SK-N-SH treated with all-trans-retinoic acid at 6 μM for 48 hours (cell line): ENCODE measurements around the gene HELZ2.

ENCODE experiments used
- ATAC-seq: fragments of 200-7000 bp; cut with Tn5 transposase; 3 replicates; pipeline ENCODE4 v1.9.1; 2020; ENCODE audit warnings: mild to moderate bottlenecking, moderate library complexity
- ARNTL ChIP-seq: fragments of 450-650 bp; formaldehyde crosslinking; IDR thresholded peaks from 2 replicates; pipeline ENCODE4 v1.5.0; 2020; ENCODE audit warnings: low read depth, mild to moderate bottlenecking, moderate library complexity, borderline replicate concordance
- BACH2 ChIP-seq: fragments of 250-450 bp; sonication (Bioruptor Pico); IDR thresholded peaks from 2 replicates; pipeline ENCODE4 v1.9.0; 2021; ENCODE audit warnings: mild to moderate bottlenecking, borderline replicate concordance
- CSDC2 ChIP-seq: fragments of 250-450 bp; sonication (Bioruptor Pico); IDR thresholded peaks from 2 replicates; pipeline ENCODE4 v1.5.0; 2020; ENCODE audit warnings: mild to moderate bottlenecking, moderate library complexity
- ESRRG ChIP-seq: fragments of 250-450 bp; sonication (Bioruptor Pico); IDR thresholded peaks from 2 replicates; pipeline ENCODE4 v1.6.1; 2021; ENCODE audit warnings: mild to moderate bottlenecking
- GLIS3 ChIP-seq: fragments of 250-450 bp; sonication (Bioruptor Pico); IDR thresholded peaks from 2 replicates; pipeline ENCODE4 v1.5.0; 2020; ENCODE audit warnings: mild to moderate bottlenecking, moderate library complexity
- OSR1 ChIP-seq: fragments of 250-450 bp; sonication (Bioruptor Pico); IDR thresholded peaks from 2 replicates; pipeline ENCODE4 v1.8.0; 2022; ENCODE audit warnings: moderate library complexity, mild to moderate bottlenecking, inconsistent platforms
- PPARA ChIP-seq: fragments of 250-450 bp; sonication (Bioruptor Pico); IDR thresholded peaks from 2 replicates; pipeline ENCODE4 v1.5.0; 2020; ENCODE audit warnings: mild to moderate bottlenecking, borderline replicate concordance
- RARB ChIP-seq: fragments of 250-450 bp; sonication (Bioruptor Pico); IDR thresholded peaks from 2 replicates; pipeline ENCODE4 v1.8.0; 2021; ENCODE audit warnings: mild to moderate bottlenecking, moderate library complexity
- SNAI2 ChIP-seq: fragments of 250-450 bp; sonication (Bioruptor Pico); IDR thresholded peaks from 2 replicates; pipeline ENCODE4 v1.5.0; 2020; ENCODE audit warnings: mild to moderate bottlenecking, moderate library complexity
- TCF4 ChIP-seq: fragments of 250-450 bp; sonication (Bioruptor Pico); IDR thresholded peaks from 2 replicates; pipeline ENCODE4 v1.8.0; 2021; ENCODE audit warnings: mild to moderate bottlenecking, moderate library complexity, borderline replicate concordance
- ZC3H10 ChIP-seq: fragments of 250-450 bp; sonication (Bioruptor Pico); IDR thresholded peaks from 2 replicates; pipeline ENCODE4 v1.5.1; 2021; ENCODE audit warnings: mild to moderate bottlenecking, moderate library complexity
- ZFP3 ChIP-seq: fragments of 250-450 bp; sonication (Bioruptor Pico); IDR thresholded peaks from 2 replicates; pipeline ENCODE4 v1.5.0; 2020; ENCODE audit warnings: mild to moderate bottlenecking, moderate library complexity
- ZNF565 ChIP-seq: fragments of 450-650 bp; formaldehyde crosslinking; conservative IDR thresholded peaks from 2 replicates; pipeline ENCODE4 v1.5.0; 2020; ENCODE audit warnings: low read depth, mild to moderate bottlenecking, moderate library complexity
- ZNF70 ChIP-seq: fragments of 450-650 bp; formaldehyde crosslinking; IDR thresholded peaks from 2 replicates; pipeline ENCODE4 v1.5.0; 2020; ENCODE audit warnings: mild to moderate bottlenecking, moderate library complexity
- ZNF8 ChIP-seq: fragments of 450-650 bp; formaldehyde crosslinking; IDR thresholded peaks from 2 replicates; pipeline ENCODE4 v1.5.0; 2020; ENCODE audit warnings: mild to moderate bottlenecking, moderate library complexity
- TF ChIP-seq, protein P1 (sequence below): fragments of 250-450 bp; sonication (Bioruptor Pico); IDR thresholded peaks from 2 replicates; pipeline ENCODE4 v1.5.1; 2021; ENCODE audit warnings: mild to moderate bottlenecking, moderate library complexity
- TF ChIP-seq, protein P2 (sequence below): fragments of 250-450 bp; sonication (Bioruptor Pico); IDR thresholded peaks from 2 replicates; pipeline ENCODE4 v1.5.1; 2020; ENCODE audit warnings: low read depth, mild to moderate bottlenecking, moderate library complexity
- TF ChIP-seq, protein P3 (sequence below): fragments of 250-450 bp; sonication (Bioruptor Pico); IDR thresholded peaks from 2 replicates; pipeline ENCODE4 v1.5.0; 2020; ENCODE audit warnings: mild to moderate bottlenecking, moderate library complexity
- TF ChIP-seq, protein P4 (sequence below): fragments of 250-450 bp; sonication (Bioruptor Pico); IDR thresholded peaks from 2 replicates; pipeline ENCODE4 v1.8.0; 2020; ENCODE audit warnings: mild to moderate bottlenecking, moderate library complexity, borderline replicate concordance

HELZ2 gene

DNA sequence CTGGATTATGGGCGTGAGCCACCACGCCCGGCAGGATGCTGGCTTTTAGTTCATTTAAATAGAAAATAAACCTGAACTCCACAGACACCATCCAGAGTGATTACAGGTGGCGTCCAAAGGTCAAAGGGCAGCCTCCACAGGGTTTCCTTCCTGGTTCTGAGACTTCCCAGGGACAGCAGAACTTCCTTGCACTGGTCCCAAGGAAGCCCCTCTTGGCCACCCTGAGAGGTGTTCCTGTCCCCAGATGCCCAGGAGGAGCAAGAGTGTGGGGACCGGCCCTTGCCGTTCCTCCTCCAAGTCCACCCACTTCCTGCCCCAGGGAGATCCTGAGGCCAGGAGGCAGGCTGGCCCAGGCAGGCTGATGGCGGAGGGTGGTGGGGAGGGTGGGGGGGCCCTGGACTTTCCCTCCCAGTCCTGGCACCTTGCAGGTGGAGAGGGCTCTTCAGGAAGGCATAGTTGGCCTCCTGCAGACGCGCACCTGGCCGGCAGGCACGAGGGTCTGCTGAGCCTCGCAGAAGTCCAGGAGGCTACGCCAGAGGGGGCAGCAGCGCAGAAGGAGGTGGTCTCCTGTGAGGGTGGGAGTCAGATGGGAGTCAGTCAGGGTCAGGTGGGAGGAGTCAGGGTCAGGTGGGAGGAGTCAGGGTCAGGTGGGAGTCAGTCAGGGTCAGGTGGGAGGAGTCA, 15.1 kb downstream of the HELZ2 start:
- ATAC-seq: no peak
- TF ChIP-seq SNAI2 (CRISPR knock-in tag) (no peak), ZFP3 (no peak), ESRRG (CRISPR knock-in tag) (no peak), ZNF70 (CRISPR knock-in tag) (no peak), BACH2 (CRISPR knock-in tag) (no peak)
- TF ChIP-seq, protein P1, sequence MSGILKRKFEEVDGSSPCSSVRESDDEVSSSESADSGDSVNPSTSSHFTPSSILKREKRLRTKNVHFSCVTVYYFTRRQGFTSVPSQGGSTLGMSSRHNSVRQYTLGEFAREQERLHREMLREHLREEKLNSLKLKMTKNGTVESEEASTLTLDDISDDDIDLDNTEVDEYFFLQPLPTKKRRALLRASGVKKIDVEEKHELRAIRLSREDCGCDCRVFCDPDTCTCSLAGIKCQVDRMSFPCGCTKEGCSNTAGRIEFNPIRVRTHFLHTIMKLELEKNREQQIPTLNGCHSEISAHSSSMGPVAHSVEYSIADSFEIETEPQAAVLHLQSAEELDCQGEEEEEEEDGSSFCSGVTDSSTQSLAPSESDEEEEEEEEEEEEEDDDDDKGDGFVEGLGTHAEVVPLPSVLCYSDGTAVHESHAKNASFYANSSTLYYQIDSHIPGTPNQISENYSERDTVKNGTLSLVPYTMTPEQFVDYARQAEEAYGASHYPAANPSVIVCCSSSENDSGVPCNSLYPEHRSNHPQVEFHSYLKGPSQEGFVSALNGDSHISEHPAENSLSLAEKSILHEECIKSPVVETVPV (CRISPR knock-in tag): no peak
- TF ChIP-seq, protein P2, sequence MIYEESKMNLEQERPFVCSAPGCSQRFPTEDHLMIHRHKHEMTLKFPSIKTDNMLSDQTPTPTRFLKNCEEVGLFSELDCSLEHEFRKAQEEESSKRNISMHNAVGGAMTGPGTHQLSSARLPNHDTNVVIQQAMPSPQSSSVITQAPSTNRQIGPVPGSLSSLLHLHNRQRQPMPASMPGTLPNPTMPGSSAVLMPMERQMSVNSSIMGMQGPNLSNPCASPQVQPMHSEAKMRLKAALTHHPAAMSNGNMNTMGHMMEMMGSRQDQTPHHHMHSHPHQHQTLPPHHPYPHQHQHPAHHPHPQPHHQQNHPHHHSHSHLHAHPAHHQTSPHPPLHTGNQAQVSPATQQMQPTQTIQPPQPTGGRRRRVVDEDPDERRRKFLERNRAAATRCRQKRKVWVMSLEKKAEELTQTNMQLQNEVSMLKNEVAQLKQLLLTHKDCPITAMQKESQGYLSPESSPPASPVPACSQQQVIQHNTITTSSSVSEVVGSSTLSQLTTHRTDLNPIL (CRISPR knock-in tag): no peak

DNA sequence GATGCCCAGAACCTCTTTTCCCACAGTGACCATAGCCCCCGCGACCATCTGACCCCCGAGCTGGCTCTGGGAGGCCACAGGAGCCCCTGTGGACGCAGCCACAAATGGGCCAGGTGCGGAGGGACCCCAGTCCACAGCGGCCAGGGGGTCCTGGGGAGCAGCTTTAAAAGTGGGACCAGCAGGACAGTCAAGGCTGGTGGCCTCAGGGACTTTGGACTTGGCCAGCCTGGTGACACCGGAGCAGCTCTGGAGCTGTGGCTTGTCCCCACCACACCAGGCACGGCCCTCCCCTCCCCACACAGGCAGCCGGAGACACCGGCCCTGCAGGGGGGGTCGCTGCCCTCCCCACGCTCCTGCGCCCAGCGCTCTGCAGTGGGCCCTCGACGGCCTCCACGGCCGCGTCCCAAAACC, 16.6 kb downstream of the HELZ2 start:
- ATAC-seq: no peak

DNA sequence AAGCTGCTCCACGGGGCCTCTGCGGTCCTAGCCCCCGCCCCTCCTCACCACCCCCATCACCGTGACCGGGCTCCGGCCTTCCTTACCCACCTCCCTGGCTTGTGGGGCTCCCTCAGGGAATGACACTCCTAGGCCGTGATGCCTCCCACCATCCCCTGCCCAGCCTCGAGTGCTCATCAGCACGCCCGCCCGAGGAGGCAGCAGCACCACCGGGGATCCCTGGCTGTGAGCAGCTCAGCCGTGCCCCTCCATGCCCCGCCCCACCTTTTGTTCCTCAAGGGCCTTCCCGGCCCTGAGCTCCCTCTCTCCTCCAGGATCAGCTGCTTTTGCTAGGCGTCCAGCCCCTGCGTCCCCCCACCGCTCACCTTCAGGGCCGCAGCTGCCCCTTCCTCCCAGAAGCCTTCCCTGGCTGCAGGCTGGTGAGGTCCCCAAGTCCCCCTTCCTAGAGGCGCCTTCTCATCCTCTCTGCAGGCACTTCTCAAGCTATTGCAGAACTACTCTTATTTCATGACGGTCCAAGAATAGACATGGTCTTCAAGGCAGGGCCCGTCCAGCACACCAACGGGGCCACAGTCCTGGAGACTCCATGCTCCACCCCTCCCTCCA, 17.1 kb downstream of the HELZ2 start:
- ATAC-seq: no peak
- TF ChIP-seq CSDC2 (CRISPR knock-in tag) (no peak), OSR1 (CRISPR knock-in tag) (no peak), ZNF8 (CRISPR knock-in tag) (no peak), PPARA (CRISPR knock-in tag) (no peak), ZC3H10 (CRISPR knock-in tag) (no peak), ZFP3 (no peak), RARB (CRISPR knock-in tag) (no peak), ZNF565 (CRISPR knock-in tag) (no peak)
- TF ChIP-seq, protein P3, sequence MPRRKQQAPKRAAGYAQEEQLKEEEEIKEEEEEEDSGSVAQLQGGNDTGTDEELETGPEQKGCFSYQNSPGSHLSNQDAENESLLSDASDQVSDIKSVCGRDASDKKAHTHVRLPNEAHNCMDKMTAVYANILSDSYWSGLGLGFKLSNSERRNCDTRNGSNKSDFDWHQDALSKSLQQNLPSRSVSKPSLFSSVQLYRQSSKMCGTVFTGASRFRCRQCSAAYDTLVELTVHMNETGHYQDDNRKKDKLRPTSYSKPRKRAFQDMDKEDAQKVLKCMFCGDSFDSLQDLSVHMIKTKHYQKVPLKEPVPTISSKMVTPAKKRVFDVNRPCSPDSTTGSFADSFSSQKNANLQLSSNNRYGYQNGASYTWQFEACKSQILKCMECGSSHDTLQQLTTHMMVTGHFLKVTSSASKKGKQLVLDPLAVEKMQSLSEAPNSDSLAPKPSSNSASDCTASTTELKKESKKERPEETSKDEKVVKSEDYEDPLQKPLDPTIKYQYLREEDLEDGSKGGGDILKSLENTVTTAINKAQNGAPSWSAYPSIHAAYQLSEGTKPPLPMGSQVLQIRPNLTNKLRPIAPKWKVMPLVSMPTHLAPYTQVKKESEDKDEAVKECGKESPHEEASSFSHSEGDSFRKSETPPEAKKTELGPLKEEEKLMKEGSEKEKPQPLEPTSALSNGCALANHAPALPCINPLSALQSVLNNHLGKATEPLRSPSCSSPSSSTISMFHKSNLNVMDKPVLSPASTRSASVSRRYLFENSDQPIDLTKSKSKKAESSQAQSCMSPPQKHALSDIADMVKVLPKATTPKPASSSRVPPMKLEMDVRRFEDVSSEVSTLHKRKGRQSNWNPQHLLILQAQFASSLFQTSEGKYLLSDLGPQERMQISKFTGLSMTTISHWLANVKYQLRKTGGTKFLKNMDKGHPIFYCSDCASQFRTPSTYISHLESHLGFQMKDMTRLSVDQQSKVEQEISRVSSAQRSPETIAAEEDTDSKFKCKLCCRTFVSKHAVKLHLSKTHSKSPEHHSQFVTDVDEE (CRISPR knock-in tag): no peak
- TF ChIP-seq, protein P4, sequence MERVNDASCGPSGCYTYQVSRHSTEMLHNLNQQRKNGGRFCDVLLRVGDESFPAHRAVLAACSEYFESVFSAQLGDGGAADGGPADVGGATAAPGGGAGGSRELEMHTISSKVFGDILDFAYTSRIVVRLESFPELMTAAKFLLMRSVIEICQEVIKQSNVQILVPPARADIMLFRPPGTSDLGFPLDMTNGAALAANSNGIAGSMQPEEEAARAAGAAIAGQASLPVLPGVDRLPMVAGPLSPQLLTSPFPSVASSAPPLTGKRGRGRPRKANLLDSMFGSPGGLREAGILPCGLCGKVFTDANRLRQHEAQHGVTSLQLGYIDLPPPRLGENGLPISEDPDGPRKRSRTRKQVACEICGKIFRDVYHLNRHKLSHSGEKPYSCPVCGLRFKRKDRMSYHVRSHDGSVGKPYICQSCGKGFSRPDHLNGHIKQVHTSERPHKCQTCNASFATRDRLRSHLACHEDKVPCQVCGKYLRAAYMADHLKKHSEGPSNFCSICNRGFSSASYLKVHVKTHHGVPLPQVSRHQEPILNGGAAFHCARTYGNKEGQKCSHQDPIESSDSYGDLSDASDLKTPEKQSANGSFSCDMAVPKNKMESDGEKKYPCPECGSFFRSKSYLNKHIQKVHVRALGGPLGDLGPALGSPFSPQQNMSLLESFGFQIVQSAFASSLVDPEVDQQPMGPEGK (CRISPR knock-in tag): no peak

More for the DNA sequence above, 16.6 kb downstream of the HELZ2 start:
- TF ChIP-seq, protein P2 (CRISPR knock-in tag): no peak
- TF ChIP-seq ZNF8 (CRISPR knock-in tag) (no peak), RARB (CRISPR knock-in tag) (no peak), ZNF70 (CRISPR knock-in tag) (no peak), ESRRG (CRISPR knock-in tag) (no peak), ZFP3 (no peak), BACH2 (CRISPR knock-in tag) (no peak), GLIS3 (CRISPR knock-in tag) (no peak), CSDC2 (CRISPR knock-in tag) (no peak), PPARA (CRISPR knock-in tag) (no peak), TCF4 (CRISPR knock-in tag) (no peak), ZNF565 (CRISPR knock-in tag) (no peak), ARNTL (CRISPR knock-in tag) (no peak), SNAI2 (CRISPR knock-in tag) (no peak), ZC3H10 (CRISPR knock-in tag) (no peak)
- TF ChIP-seq, protein P1 (CRISPR knock-in tag): no peak
- TF ChIP-seq, protein P4 (CRISPR knock-in tag): no peak
